NCI-H774 (cell line): ENCODE data around the gene PPP1R12C.

Source experiments
- DNase-seq: peaks from one replicate; lab custom pipeline; 2025; lab: John Stamatoyannopoulos, UW

Gene PPP1R12C

DNA sequence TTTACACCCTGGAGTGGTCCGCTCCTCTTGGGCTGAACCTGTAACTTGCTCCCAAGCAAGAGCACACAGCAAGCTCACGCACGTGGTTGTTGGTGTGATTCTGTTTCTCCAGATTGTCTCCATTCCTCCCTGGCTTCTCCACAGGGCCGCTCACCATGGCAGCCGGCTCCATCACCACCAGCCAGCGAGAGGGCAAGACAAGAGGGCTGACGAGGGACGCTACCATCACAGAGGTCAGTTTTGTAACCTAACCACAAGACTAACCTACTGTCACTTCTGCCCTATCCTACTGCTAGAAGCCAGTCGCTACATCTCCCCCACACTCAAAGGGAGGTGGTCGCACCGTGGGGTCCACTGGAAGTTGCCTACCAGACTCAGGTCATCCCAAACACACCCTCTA, 74.7 kb downstream of the PPP1R12C start:
- no peak for DNase-seq

DNA sequence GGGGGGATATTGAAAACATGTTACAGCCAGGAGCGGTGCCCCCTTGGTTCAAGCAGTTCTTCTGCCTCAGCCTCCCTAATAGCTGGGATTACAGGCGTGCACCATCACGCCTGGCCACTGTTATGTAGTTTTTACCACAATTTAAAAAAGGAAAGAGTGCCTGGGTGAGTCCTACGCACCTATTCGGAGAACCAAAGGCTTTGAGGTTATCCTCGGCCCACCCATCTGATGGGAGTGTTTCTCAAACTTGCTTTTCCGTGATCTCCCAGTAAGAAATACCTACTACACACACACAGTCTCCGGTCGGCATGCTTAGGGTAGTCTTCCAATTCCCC, 75.1 kb downstream of the PPP1R12C start:
- no peak for DNase-seq

DNA sequence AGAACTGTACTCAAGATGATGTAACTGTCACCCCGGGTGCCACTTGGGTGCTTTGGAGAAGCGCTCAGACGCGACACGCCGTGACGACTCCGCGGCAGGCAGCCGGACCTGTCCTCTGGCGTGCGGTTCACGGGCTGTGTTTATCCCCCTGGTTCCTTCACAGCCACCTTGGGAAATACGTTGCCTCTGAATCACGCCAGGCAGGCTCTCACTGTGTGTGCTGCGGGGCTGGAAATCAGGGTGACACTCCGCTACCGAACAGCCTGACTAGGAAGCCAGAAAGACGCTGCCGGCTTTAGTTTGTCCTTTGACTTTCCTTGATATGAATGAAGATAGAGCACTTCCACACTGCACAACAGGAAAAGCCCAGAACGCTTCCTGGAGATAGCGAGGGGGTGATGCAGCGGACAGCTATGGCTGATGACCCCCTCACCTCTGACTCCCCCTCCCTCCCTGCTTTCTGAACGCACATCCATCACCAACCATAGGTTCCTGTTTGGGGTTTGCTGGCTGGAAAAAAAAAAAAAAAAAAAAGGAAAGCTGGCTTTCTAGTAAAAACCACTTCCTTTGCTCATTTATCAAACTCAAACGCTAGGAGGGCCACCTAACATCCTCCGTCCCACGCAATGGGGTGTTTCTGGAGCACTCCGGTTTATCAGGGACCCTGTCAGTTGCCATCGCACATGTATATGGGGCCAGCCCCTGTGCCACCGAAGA, 75.7 kb downstream of the PPP1R12C start:
- no peak for DNase-seq

DNA sequence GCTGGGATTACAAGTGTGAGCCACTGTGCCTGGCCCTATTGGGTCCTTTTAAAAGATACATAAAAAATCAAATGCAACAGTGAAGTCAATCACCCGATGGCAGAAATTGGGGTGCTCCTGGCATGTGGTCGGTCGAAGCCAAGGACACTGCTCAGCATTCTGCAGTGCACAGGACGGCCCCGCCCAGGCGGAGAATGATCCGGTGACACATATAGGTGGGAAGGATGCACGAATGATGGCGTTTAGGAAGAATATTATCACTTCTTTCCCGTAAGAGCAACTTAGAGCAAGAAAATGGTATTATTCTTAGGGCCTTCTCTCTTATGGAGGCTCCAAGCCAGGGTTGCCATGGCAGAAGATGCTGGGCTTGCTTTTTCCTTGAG, 76.2 kb downstream of the PPP1R12C start:
- no peak for DNase-seq
